KMS-11 (cell line): ENCODE results near the gene TCIRG1.
A peak's percentile ranks its signal among the peaks of the same experiment; 100 is the strongest.

Source experiments
- H2AFZ ChIP-seq: fragments of 200-600 bp; sonication (generic); 2 replicates; pipeline ENCODE4 v1.6.1; 2016; ENCODE audit warnings: antibody characterized with exemption, mixed run types, low read depth
- H3K27ac ChIP-seq: fragments of 200-600 bp; sonication (generic); 2 replicates; pipeline ENCODE4 v1.6.1; 2016; ENCODE audit warnings: mild to moderate bottlenecking, mixed run types
- H3K27me3 ChIP-seq: fragments of 200-600 bp; sonication (generic); 2 replicates; pipeline ENCODE4 v1.6.1; 2017; ENCODE audit warnings: mild to moderate bottlenecking, low read depth, mixed run types, moderate library complexity; ENCODE audit not compliant: insufficient read depth
- H3K36me3 ChIP-seq: fragments of 200-600 bp; sonication (generic); 2 replicates; pipeline ENCODE4 v1.6.1; 2017; ENCODE audit warnings: mild to moderate bottlenecking, mixed run types; ENCODE audit not compliant: insufficient read depth
- H3K4me1 ChIP-seq: fragments of 200-600 bp; sonication (generic); 2 replicates; pipeline ENCODE4 v1.6.1; 2016; ENCODE audit warnings: mild to moderate bottlenecking, low read depth, mixed run types; ENCODE audit not compliant: poor library complexity, severe bottlenecking
- H3K4me2 ChIP-seq: fragments of 200-600 bp; sonication (generic); 2 replicates; pipeline ENCODE4 v1.7.0; 2016; ENCODE audit warnings: mild to moderate bottlenecking, mixed run types
- H3K4me3 ChIP-seq: fragments of 200-600 bp; sonication (generic); IDR thresholded peaks from 2 replicates; pipeline ENCODE4 v1.6.1; 2017; ENCODE audit warnings: low read depth, low read length, mixed read lengths; ENCODE audit not compliant: insufficient read depth
- H3K79me2 ChIP-seq: fragments of 200-600 bp; sonication (generic); 2 replicates; pipeline ENCODE4 v1.6.1; 2016; ENCODE audit warnings: low read depth, mixed run types; ENCODE audit not compliant: insufficient read depth
- H3K9ac ChIP-seq: fragments of 200-600 bp; sonication (generic); 2 replicates; pipeline ENCODE4 v1.6.1; 2016; ENCODE audit warnings: mild to moderate bottlenecking, mixed run types
- H4K20me1 ChIP-seq: fragments of 200-600 bp; sonication (generic); 2 replicates; pipeline ENCODE4 v1.6.1; 2016; ENCODE audit warnings: mild to moderate bottlenecking, mixed run types; ENCODE audit not compliant: insufficient read depth
- TF ChIP-seq, protein P1 (sequence below): fragments of 200-600 bp; sonication (generic); conservative IDR thresholded peaks from 2 replicates; pipeline ENCODE4 v1.6.1; 2017; ENCODE audit warnings: low read depth, mild to moderate bottlenecking, antibody characterized with exemption, low read length, moderate library complexity, mixed read lengths

The TCIRG1 gene

DNA sequence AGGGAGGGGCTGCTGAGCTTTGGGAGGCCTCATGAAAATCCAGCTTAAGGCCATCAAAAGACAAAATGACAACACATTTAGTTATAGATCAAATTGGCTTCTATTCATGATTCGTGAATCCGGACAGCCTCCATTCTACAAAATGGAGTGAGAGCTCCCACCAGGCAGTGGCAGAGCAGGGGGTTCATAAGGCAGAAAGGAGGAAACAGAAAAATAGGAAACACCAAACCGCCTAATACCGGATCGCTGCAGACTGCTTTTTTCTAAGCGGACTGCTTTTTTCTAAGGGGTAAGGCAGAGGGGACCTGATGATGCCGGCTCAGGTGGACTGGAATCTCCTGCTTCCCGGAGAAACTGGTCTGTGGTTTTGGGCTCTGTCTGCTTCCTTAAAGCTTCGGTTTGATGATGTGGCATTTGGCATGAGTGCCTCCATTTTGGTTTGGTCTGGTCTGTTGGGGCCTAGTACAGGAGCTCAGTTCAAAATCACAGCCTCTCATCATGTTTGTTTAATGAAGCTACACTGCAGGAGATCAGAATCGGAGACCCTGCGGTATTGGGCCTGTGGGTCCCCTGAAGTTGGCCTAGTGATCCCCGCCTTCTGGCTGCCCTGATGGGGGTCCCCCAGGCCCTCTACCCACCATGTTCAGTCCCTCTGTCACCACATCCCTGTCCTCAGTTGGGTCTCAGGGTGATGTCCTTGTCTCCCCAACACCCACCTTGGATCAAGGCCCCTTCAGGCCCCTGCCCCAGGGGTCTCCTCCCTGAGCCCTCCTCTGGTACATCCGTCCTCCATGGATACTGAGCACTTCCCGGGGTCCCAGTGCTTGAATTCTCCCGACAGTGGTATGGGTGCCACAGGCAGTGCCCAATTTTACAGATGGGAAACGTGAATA is 27.5 kb upstream of the TCIRG1 start:
- Histone ChIP-seq H4K20me1 (no peaks in the 10 kb centered on the region), H3K79me2 (no peaks in the 10 kb centered on the region), H3K9ac (no peak overlapping the region; the same call in 1 of the 2 replicates), H3K4me3 (no peak overlapping the region), H3K36me3 (no peaks in the 10 kb centered on the region), H3K4me2 (peak overlapping the region; percentile 97), H3K27ac (no peak overlapping the region), H3K27me3 (no peaks in the 10 kb centered on the region), H3K4me1 (peaks cover 73% of the 10 kb centered on the region), H2AFZ (no peak overlapping the region)
- TF ChIP-seq, protein P1, sequence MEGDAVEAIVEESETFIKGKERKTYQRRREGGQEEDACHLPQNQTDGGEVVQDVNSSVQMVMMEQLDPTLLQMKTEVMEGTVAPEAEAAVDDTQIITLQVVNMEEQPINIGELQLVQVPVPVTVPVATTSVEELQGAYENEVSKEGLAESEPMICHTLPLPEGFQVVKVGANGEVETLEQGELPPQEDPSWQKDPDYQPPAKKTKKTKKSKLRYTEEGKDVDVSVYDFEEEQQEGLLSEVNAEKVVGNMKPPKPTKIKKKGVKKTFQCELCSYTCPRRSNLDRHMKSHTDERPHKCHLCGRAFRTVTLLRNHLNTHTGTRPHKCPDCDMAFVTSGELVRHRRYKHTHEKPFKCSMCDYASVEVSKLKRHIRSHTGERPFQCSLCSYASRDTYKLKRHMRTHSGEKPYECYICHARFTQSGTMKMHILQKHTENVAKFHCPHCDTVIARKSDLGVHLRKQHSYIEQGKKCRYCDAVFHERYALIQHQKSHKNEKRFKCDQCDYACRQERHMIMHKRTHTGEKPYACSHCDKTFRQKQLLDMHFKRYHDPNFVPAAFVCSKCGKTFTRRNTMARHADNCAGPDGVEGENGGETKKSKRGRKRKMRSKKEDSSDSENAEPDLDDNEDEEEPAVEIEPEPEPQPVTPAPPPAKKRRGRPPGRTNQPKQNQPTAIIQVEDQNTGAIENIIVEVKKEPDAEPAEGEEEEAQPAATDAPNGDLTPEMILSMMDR, result no peak

DNA sequence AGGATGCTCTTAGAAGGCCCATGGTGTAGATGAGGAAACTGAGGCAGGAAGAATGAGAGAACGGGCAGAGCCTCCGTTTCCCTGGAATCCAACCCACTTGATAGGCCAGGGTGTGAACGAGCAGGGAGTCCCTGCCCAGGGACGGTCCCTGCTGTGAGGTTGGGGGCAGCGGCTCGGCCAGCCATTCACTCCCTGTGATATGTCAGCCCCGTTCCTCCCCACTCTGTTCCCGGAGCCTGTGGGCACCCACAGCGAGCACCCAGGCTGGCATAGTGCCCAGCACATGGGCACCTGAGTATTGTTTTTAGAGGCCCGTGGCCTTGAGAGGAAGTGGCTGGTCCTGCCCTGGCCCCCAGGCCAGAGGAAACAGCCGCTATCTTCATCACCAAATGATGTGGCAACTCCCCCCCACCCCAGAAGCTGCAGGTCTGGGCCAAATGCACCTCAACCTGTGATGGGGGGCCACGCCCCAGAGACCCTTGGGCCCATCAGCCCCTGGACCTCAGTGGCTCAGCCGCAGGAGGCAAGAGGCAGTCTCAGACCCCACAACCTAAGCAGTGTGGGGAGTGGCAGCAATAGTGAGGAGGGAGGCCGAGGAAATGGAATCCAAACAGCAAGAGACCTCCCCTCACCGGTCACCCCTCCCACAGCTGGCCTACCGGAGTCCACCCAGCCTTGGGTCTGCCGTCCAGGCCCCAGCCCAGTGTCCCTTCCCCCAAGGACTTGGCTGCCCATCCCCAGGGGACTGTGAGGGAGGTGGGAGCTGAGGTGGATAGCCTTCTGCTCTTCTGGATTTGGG is 26.6 kb upstream of the TCIRG1 start:
- TF ChIP-seq, protein P1, result no peak
- H3K79me2 ChIP-seq, result no peaks in the 10 kb centered on the region
- peak overlapping the region; percentile 39; the same call in 1 of the 2 replicates for H3K4me2 ChIP-seq
- H3K36me3 ChIP-seq, result no peaks in the 10 kb centered on the region
- H4K20me1 ChIP-seq, result no peaks in the 10 kb centered on the region
- no peak overlapping the region for H2AFZ ChIP-seq
- peaks cover 67% of the 10 kb centered on the region for H3K4me1 ChIP-seq
- H3K9ac ChIP-seq, result no peak overlapping the region
- H3K4me3 ChIP-seq, result no peak overlapping the region
- H3K27ac ChIP-seq, result no peak overlapping the region
- H3K27me3 ChIP-seq, result no peaks in the 10 kb centered on the region

DNA sequence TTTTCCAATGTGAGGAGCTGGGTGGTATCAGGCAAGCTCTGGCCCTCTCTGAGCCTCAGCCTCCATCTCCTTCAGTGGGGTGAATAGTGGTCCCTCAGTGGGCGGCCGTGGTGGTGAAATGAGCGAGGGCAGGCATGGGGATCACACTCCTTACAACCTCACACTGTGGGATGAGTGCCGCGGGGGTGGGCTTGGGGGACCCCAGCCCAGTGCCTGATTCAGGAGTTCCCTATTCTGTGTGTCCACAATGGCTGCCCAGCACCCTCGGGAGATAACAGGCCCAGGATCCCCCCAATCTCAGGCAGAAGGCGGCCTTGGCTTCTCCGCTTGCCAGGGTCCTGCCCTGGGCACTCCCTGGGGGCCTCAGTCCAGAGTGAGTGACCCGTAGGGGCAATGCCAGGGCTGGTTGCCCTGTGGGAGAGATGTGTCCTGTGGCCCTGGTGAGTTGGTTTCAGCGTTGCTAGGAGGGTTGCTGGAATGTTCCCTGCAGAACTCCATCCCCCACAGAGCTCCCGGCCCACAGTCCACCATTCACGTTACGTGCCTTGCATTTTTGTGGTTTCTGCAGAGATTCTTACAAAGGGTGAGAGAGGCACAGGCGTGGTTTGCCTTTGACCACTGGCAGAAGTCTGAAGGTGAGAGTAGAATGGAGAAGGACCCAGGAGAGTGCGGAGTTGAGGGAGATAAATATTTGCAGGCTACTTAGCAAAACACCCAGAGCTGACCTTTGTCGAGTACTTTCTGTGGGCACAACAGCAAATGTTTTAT is 25.8 kb upstream of the TCIRG1 start:
- peak overlapping the region; percentile 39; the same call in 1 of the 2 replicates for H3K4me2 ChIP-seq
- H3K9ac ChIP-seq, result no peak overlapping the region
- H3K4me1 ChIP-seq, result peaks cover 60% of the 10 kb centered on the region
- H3K79me2 ChIP-seq, result no peaks in the 10 kb centered on the region
- H2AFZ ChIP-seq, result no peak overlapping the region
- H4K20me1 ChIP-seq, result no peaks in the 10 kb centered on the region
- H3K27ac ChIP-seq, result no peak overlapping the region
- H3K36me3 ChIP-seq, result no peaks in the 10 kb centered on the region
- no peak overlapping the region for H3K4me3 ChIP-seq
- TF ChIP-seq, protein P1, result no peak
- no peaks in the 10 kb centered on the region for H3K27me3 ChIP-seq

DNA sequence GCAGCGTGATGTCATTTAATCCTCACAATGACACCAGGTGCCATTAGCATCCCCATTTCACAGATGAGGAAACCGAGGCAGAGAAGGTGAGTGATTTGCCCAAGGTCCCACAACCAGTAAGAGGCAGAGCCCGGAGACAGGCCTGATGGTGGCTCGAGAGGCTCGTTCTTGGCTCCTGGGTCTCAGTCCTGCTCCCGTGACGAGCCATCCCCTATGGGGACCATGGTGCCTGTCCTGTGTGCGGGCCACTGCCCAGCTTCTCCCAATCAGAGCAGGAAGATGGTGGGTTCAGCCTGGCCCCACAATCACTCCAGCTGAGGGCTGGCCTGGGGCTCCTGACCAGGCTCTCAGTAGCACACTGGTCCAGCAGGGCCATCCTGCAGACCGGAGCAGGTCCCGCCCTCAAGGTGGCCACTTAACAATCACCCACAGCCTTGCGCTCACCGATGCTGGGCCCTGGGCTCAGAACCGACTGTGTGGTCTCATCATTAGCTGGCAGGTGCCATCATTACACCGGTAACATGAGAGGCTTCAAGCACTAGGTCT is 25.1 kb upstream of the TCIRG1 start:
- Histone ChIP-seq H3K4me1 (peaks cover 53% of the 10 kb centered on the region), H4K20me1 (no peaks in the 10 kb centered on the region), H3K4me2 (peak overlapping the region; percentile 39; the same call in 1 of the 2 replicates), H3K9ac (no peak overlapping the region), H3K36me3 (no peaks in the 10 kb centered on the region), H2AFZ (no peak overlapping the region), H3K27ac (no peak overlapping the region), H3K4me3 (no peak overlapping the region), H3K79me2 (no peaks in the 10 kb centered on the region), H3K27me3 (no peaks in the 10 kb centered on the region)
- TF ChIP-seq, protein P1, result no peak
